ENCODE measurements around the gene PRIM2.

DNA sequence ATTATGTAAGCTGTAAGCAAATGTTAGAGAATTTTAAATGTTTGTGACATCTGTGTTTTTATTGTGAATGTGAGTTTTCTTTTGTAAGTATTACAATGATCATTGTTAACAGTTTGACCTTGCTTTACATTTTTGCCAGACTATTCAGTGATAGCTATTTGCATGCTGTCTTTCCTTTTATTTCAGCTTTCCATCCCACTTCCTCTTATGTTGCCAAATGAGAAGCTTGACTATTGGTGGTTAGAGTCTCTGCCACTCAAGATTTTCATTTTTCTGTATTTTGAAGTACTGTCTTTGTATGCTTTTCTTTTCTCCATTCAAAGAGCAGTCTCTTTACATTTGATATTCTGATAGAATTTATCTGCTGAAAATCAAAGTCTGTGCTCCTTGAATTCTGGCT lies 104.1 kb downstream of the PRIM2 start:
- TF ChIP-seq, protein P1, sequence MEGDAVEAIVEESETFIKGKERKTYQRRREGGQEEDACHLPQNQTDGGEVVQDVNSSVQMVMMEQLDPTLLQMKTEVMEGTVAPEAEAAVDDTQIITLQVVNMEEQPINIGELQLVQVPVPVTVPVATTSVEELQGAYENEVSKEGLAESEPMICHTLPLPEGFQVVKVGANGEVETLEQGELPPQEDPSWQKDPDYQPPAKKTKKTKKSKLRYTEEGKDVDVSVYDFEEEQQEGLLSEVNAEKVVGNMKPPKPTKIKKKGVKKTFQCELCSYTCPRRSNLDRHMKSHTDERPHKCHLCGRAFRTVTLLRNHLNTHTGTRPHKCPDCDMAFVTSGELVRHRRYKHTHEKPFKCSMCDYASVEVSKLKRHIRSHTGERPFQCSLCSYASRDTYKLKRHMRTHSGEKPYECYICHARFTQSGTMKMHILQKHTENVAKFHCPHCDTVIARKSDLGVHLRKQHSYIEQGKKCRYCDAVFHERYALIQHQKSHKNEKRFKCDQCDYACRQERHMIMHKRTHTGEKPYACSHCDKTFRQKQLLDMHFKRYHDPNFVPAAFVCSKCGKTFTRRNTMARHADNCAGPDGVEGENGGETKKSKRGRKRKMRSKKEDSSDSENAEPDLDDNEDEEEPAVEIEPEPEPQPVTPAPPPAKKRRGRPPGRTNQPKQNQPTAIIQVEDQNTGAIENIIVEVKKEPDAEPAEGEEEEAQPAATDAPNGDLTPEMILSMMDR (optimal IDR thresholded peaks at IDR 0.05 in 1 of 3, IDR thresholded peaks at IDR 0.05 in 1 of 3, conservative IDR thresholded peaks at IDR 0.05 in 1 of 3; ENCODE audit: extremely low read depth in 1 of 3, insufficient read depth in 2 of 3, low read length in 3 of 3): no peak
- no peak for TF ChIP-seq EZH2 (IDR thresholded peaks at IDR 0.05; ENCODE audit: low read length)

Measured in keratinocyte (primary cell).